Bladder microvascular endothelial cell (primary cell): ENCODE results near the gene MGP. TPM values are rescaled to one million over a fixed set of nuclear protein-coding genes. Genes with fewer than 3 reads are reported as not detected.

Experiments
- total RNA-seq: library from RNA; depleted of rRNA; stranded (reverse); fragments of >200 nt; gene quantifications from 2 replicates; pipeline ENCODE4 v1.2.3, GENCODE V29; 2014

MGP gene
- 35.1 and 54.2 TPM in 2 replicates for total RNA-seq

DNA sequence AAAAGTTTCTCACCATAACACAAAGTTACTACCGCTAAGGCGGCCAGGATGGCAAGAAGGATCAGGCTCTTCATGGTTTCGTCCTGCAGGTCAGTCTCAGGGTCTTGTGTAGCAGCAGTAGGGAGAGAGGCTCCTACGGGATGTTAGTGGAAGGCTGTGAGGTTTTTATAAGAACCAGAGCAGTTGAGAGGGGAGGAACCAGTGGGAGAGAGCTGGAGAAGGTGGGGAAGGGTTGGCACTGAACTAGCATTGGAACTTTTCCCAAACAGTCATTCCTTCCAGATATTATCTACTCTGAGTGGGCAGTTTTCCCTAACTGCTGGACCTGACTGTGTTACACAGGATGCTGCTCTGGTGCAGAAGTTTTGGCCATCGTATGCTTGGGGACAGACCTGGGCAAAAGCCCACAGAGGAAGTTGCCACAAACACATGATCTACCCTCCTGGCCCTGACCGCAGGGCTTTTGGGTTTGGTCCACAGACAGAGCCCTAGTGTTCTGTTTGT lies at the start of gene MGP:
Gene MGP (minus strand): TSS at position 137 of the 504 bp plus-strand sequence. CDS start 63 bp downstream, at position 74.

DNA sequence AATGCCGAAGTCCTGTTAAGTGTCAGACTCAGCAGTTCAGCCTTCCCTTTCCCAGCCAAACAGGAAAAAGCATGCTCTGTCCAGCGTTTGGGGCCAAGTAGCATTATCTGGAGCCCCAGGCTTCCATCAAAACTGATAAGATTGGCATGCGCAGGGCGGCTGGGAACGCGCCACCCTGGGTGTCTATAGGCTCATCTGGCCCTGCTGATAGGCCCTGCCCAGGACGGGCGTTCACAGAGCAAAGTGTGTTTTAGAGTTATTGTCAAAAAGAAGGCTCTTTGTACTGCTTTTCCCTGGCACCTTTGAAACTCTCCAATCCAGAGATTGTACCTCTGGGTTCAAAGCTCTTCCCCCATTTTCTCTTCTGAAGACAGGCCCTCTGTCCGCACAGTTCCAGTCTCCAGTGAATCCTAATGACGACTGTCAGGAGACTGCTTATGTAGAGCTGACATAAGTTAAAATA lies 42.2 kb downstream of the MGP start, which contains the start of gene ART4:
Gene ART4 (minus strand): TSS at position 102 of the 463 bp plus-strand sequence. CDS start 413 bp downstream, outside the sequence.

Other genes starting within 250 kb of the MGP start
- gene GUCY2C, start 189.3 kb downstream of the MGP start, total RNA-seq: not detected in 2 replicates
- gene WBP11, start 82.4 kb downstream of the MGP start, total RNA-seq: 10.0 and 22.7 TPM in 2 replicates
- 1.1 and 1.3 TPM in 2 replicates for gene C12orf60, start 82.2 kb downstream of the MGP start, total RNA-seq
- under 0.01 and 1.1 TPM in 2 replicates for gene SMCO3, start 71.7 kb downstream of the MGP start, total RNA-seq
- 2.1 and 75.3 TPM in 2 replicates for gene ART4, start 42.3 kb downstream of the MGP start, total RNA-seq
- under 0.01 and 0.06 TPM in 2 replicates for gene ERP27, start 52.7 kb upstream of the MGP start, total RNA-seq
- 86.2 and 244 TPM in 2 replicates for gene ARHGDIB, start 75.7 kb upstream of the MGP start, total RNA-seq
- not detected in 2 replicates for gene PDE6H, start 87.2 kb upstream of the MGP start, total RNA-seq